ENCODE results near the gene VAMP5. TPM values are rescaled to one million over a fixed set of nuclear protein-coding genes. Genes with fewer than 3 reads are reported as not detected.

VAMP5 gene
- total and polyA plus RNA-seq, 10 of the 15 experiments (the other 5 are each of a cell fraction or from before 2014, with no cell fraction given): 3.8 to 52.7 (median 24.1) TPM

GRCh38 chr2:85602476-85603234 is 18.4 kb downstream of the VAMP5 start, which contains the start of gene TMEM150A (continued):
- TF ChIP-seq HSF1 (IDR thresholded peaks at IDR 0.05; ENCODE audit: low read depth, low read length) (no peak), SREBF2 (IDR thresholded peaks at IDR 0.05; ENCODE audit: low read length) (no peak), KAT2A (conservative IDR thresholded peaks at IDR 0.05; ENCODE audit: control insufficient read depth, low read depth, low read length) (no peak), HDAC2 (IDR thresholded peaks at IDR 0.05) (no peak), MLLT1 (IDR thresholded peaks at IDR 0.05) (no peak), CEBPB (IDR thresholded peaks at IDR 0.05; ENCODE audit: borderline replicate concordance in 1 of 2, low read depth in 2 of 2, low read length in 2 of 2) (no peak), MEF2A (IDR thresholded peaks at IDR 0.05; ENCODE audit: insufficient read depth, low read depth, low read length) (no peak), FOS (IDR thresholded peaks at IDR 0.05; ENCODE audit: borderline replicate concordance, extremely low read depth, insufficient read length) (no peak), IRF5 (IDR thresholded peaks at IDR 0.05; ENCODE audit: borderline replicate concordance) (no peak), CEBPZ (IDR thresholded peaks at IDR 0.05; ENCODE audit: low read depth, low read length) (no peak), REST (IDR thresholded peaks at IDR 0.05; ENCODE audit: low read depth, low read length) (no peak), ZNF384 (IDR thresholded peaks at IDR 0.05; ENCODE audit: borderline replicate concordance, low read depth, low read length) (no peak), BCL11A (IDR thresholded peaks at IDR 0.05; ENCODE audit: low read depth, low read length) (no peak), NFYA (IDR thresholded peaks at IDR 0.05; ENCODE audit: borderline replicate concordance, low read depth, low read length) (no peak), CREM (IDR thresholded peaks at IDR 0.05; ENCODE audit: low read depth) (peak; percentile 94), PML (IDR thresholded peaks at IDR 0.05; ENCODE audit: low read length) (no peak), ZNF207 (IDR thresholded peaks at IDR 0.05; ENCODE audit: borderline replicate concordance) (peak; percentile 61; the same call in 1 of the 2 replicates), SIN3A (IDR thresholded peaks at IDR 0.05; ENCODE audit: low read depth, low read length) (peak; percentile 92)

Data from GM12878 (cell line).